ENCODE results near the gene CCDC6.
"Not testable (repeated sequence)": the region's sequence is repeated elsewhere in the genome, so short reads cannot be mapped to it uniquely, and the experiment has no call there.

CCDC6 gene

DNA sequence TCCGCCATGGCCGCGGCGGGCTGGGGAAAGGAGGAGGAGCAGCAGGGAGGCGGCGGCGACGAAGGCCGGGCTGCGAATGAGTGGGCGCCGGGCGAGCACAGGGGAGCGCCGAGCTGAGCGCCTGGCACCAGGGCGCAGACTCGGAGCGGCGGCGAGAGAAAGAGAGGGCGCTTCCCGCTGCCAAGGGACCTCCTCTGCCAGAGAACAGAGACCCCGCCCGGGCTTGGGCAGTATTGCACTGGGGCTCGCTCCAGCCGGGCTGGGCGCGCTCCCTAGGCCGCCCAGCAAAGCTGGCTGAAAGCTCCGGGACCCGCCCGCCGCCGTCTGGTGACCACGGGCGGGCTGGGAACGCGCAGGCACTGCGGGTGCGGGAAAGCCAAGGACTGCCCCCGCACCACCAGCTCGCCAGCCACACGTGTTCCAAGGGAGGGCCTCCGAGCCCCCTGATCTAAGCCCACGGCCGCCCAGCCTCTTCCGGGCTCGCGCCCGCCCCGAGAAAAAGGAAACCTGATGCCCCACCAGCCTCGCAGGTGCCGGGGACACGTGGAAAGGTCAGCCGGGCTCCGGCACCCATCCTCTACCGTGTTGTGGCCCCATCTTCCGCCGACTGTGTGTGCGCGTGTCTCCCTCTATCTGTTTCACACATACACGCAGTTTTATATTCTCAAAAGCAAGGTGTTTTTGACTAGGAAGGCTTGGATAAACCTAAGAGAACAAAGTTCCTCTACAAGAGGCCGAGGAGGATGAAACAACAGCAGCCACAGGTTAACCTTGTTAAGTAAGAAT is at the start of gene CCDC6:
Gene CCDC6 (minus strand): TSS at position 140 of the 786 bp plus-strand sequence. CDS start 132 bp downstream, at position 8.
- peak; percentile 62 for DNase-seq

DNA sequence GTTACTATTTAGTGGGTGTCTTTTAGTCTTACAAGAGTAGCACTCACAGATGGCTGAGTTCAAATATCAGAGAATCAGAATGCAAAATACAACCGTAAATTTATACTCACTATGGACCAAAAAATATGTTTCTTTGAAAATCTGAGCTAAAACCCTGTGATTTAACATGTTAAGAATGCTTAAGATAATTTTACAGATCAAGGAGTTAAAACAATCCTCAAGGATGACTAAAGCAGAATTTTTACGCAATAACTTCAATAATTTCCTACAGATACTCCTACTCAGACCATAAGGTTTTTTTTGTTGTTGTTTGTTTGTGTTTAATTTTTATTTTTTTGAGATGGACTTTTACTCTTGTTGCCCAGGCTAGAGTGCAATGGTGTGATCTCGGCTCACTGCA is 47.9 kb upstream of the CCDC6 start:
- no peak for DNase-seq

GRCh38 chr10:59953711-59954110 is 47.4 kb upstream of the CCDC6 start:
- not testable (repeated sequence) for DNase-seq

DNA sequence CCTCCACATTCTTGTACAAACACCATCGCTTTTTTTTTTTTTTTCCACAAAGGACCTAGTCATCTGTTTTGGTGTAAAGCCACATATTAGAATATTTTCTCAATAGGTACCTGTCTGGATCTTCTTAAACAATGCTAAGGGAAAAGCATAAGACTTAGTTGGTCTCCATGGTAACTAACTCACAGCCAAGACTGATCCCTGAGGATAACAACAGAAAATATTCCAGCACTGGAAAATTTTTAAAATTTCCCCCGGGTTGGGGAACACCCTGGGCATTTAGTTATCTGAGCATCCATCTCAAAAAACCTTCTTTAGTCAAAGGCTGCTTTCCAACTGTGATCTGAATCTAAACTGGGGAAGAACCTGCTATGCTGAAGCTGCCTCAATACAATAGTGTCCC is 43.7 kb upstream of the CCDC6 start:
- no peak for DNase-seq

GRCh38 chr10:59949608-59950007 is 43.3 kb upstream of the CCDC6 start:
- DNase-seq: no peak

DNA sequence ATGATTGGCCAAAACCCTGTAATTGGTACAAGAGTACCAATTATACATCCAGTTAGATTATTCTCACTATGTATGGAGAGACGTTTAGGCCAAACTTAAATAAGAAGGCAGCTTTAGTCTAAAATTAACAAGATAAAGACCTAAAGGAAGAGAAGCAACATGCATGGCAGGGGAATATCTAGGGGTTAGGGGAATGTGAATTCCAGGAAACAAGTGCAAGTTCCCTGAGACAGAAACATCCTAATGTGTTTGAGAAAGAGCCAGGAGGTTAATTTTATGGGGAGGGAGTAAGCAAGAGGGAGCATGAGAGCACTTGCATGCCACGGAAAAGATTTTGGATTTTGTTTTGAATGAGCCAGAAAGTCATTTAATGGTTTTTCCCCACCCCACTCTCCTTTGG is 39.6 kb upstream of the CCDC6 start:
- DNase-seq: no peak

GRCh38 chr10:59945590-59945989 is 39.2 kb upstream of the CCDC6 start:
- DNase-seq: no peak

DNA sequence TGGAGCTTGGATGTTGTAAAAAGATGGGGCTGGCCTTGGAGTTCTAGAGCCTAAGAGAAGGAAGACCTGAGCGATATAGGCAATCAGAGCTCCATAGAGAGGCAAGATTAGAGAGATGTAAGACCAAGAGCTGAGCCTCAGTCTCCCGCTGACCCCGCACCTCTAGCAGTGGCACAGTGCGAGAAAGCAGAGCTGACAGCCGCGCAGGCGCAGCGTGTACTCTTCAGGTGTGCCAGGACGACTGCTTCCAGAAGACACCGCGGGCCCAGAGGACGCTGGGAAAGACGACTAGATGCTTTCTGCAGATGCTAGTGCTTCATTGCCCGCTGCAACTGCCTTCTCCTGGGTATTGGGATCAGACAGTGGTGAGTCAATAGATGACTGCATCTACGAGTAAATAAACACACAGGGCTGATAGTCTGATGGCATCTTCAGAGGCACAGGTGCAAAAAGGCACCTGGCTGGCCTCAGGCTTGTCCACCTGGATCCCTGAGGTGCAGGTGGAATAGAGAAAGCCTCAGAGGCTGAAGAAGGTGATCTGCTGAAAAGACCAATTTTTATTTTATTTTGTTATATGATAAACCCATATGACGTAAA is 38.1 kb upstream of the CCDC6 start:
- DNase-seq: no peak

DNA sequence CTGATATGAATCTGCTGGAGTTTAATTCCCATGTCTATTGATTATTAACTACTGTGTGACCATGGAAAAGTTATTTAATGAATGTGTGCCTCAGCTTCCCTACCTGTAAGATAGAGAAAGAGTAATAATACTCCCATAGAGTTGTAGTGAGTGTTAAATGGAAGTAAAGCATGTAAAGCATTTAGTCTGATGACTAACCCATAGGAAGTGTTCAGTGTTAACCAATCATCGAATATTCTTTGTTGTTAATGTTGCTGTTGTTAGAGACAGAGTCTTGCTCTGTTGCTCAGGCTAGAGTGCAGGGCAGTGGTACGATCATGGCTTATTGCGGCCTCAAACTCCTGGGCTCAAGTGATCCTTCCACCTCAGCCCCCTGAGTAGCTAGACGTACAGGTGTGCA is 36.2 kb upstream of the CCDC6 start:
- DNase-seq: no peak

DNA sequence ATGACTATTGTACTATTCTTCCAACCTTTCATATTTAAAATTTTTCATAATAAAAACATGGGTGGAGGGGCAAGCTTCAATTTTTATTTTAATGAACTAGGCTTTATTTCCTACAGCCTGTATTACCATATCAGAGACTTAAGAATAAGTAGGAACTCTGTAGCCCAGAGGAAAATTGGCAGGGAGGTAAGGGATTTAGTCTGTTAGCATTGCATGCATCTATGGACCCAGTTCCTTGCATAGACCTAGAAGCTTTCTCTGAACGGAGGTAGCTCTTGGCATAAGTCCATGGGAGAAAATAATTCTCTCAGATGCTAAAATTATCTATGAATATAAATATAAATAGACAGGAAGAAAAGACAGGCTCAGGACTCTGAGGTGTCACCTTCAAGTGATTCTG is 31.4 kb upstream of the CCDC6 start:
- no peak for DNase-seq

DNA sequence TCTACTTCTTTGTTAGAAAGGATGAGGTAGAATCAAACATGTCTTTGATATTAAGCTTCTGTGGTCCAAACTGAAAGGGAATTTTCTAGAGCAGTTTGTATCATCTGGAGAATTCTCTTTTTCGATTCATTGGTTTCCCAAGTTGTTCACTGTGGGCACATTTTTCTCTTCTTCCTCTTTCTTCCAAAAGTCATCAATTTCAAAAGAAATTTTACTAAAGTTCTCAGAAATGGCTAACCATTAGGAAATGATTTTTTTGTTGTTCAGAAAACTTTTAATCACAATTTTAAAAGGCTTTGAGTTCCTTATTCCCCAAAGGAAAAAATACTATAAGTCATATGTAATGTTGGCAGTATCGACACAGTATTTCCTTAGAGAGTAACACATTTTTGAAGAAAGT is 28.3 kb upstream of the CCDC6 start:
- DNase-seq: no peak

- not testable (repeated sequence) for DNase-seq
Observed at GRCh38 chr10:59930788-59931521, 24.6 kb upstream of the CCDC6 start.

- no peak for DNase-seq
Observed at GRCh38 chr10:59926086-59926485, 19.7 kb upstream of the CCDC6 start.

DNA sequence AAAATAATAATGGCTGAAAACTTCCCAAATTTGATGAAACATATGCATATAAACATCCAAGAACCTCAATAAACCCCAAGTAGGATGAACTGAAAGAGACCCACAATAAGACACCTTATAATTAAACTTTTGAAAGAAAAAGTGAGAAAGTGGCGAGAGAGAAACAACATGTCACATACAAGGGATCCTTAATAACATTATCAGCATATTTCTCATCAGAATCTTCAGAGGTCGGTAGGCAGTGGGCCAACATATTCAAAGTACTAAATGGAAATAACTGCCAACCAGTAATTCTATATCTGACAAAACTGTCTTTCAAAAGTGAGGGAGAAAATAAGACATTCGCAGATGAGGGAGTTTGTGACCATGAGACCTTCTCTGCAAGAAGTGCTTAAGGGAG is 16.6 kb upstream of the CCDC6 start:
- no peak for DNase-seq

DNA sequence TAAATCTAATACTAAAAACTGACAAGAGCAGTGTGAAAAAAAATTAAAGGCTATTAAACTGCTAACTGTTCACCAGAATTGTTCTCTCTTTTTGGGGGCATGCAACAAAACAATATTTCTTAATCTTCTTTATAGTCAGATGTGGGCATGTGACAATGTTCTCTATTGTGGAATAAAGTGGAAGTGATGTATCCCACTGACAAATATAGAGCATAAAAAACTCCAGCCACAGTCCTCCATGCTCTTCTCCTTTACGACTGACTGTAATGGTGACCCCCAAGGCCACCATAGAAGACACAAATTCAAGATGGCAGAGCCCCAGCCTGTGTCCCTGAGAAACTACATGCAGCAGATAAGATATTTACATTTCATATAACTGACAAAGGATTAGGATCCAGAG is 11.6 kb upstream of the CCDC6 start:
- no peak for DNase-seq

GRCh38 chr10:59913547-59914237 is 7.3 kb upstream of the CCDC6 start:
- no peak for DNase-seq

DNA sequence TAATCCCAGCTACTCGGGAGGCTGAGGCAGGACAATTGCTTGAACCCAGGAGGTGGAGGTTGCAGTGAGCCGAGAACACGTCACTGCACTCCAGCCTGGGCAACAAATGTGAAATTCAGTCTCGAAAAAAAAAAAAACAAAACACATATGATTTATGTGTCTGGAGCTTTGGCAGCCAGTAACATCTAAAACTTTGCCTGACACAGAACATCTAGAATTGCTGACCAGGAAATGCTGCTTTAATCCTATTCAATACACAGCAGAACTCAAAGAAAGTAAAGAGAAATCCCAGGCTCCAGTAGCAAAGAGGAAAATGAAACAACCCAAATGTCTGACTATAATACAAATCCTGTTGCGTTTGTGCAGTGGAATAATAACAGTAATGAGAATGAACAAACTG is 4.5 kb upstream of the CCDC6 start:
- no peak for DNase-seq

- DNase-seq: no peak
Observed at GRCh38 chr10:59909815-59910214, 3.5 kb upstream of the CCDC6 start.

DNA sequence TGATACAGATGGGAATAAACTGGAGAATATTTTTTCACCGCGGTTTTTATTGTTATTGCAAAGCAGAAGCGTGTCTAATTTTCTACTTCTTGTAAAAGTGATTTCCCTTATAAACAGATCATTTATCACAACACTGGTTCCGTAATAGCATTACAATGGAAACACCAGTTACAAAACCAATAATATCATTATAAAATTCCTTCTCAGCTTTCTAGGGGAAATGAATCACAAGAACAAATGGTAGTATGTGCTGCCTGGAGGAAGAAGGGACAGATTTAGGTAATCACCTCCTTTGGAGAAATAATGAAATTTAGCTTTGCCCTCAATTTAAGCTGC is 2.4 kb upstream of the CCDC6 start:
- DNase-seq: no peak

DNA sequence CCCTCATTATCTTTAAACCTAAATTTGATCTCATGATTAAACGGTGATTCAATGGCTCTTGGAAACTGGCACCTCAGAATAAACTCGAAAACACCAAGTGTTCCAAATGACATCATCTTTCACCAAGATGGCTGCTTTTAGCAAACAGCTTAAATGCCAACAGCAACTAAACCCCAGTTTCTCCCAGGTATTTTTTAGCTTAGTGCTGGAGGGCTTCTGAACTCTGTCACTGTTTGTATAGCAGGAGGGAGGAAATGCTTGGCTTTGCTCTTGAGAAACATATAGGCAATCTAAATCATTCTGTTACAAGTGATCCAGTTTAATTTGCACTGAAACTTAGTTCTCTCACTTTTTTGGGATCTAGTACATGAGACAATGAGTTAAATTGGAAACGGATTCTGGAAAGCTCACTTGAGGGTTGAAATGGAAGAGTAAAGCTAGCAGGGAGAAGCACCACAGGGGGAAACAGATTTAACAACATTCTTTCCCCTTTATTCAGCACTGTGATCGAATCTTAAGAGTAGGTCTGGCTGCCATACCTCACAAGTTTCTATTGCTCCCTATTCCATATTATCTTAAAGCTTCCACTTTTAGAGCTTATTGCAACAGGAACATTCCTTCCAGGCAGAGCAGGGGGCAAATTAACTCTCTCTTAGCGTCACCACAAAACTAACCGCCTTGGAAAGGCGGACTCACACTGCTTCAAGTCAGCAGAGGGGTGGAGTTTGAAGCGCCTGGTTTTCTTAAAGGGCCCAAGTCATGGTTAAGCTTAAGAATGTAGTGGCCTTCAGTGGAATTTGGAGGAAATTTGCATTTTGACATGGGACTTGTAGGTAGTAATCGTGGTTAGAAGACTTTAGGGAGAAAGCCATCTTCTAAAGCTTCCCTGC is 1.8 kb upstream of the CCDC6 start:
- no peak for DNase-seq

GRCh38 chr10:59907537-59907917 is 1.2 kb upstream of the CCDC6 start:
- no peak for DNase-seq

DNA sequence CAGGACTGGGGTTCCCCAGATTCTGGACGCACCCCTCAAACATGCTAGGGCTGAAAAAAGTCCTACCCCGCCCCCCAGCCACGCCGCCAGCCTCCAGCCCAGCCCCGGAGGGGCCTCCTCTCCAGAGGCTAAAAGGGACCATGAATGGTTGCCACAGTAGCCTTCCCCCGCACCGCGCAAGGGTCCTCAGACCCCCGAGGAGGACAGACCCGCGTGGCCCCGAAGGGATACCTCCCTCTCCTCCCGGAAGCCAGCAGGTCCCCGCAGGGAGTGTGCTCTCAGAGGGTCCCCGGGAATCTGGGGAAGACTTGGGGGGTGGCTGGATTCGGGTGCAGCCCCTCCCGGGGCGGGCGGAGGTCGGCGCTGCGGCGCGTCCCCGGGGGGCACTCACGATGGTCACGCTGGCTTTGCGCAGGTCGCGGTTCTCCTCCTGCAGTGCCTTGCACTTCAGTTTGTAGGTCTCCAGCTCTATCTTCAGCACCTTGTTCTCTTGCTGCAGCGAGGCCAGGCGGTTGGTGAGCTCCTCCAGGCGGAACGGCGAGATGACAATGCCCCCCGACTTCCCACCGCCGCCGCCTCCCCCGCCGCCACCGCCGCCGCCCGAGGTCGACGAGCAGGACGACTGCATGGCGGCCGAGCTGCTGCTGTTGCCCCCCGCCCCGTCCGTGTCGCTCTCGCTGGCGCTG is 482 bp downstream of the CCDC6 start:
- DNase-seq: no peak
